Measurements from ENCODE around the gene C10orf71. TPM values are rescaled to one million over a fixed set of nuclear protein-coding genes. Genes with fewer than 3 reads are reported as not detected.

The C10orf71 gene
- total RNA-seq, 1 experiment from 2014 or later = not detected

DNA sequence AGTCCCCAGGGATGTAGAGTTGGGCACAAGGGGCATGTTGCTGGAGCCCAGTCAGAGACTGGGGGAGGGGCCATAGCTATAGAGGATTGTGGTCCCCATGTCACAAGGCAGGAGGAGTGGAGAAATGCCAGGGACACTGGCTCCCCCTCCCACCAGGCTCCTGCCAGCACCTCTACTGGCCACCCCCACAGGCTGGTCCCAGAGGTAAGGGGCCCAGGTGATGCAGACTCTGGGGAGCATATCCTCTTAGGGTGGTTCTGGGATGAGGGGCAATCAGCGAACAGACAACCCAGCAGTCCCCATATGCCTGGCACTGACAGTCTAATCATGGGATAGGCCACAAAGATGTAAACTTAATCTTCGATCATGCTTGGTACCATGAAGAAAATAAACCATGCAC lies 21.2 kb downstream of the C10orf71 start:
- Histone ChIP-seq H3K4me3 (ENCODE audit: low read depth in 2 of 2, low read length in 2 of 2) (no peak overlapping the region), H3K36me3 (ENCODE audit: control insufficient read depth, insufficient read depth, low read length) (no peaks in the 10 kb centered on the region), H3K9me3 (ENCODE audit: control insufficient read depth, insufficient read depth, low read depth, low read length) (no peaks in the 10 kb centered on the region), H3K4me1 (ENCODE audit: control insufficient read depth, insufficient read depth, low read length) (no peaks in the 10 kb centered on the region), H3K27ac (ENCODE audit: low read length) (no peak overlapping the region), H3K27me3 (ENCODE audit: control insufficient read depth, insufficient read depth, low read length) (no peaks in the 10 kb centered on the region; the same call in none of the 2 replicates)
- BruUV-seq (replicated peaks) = no TSS peak
- intact Hi-C loops (cut with micrococcal nuclease; ENCODE audit: unreplicated experiment) = no loop called here
- in situ Hi-C loops (cut with HindIII; ENCODE audit: low pct_unique_long_range_greater_than_20kb, low sequenced_read_pairs) = no loop called here
- ChIA-PET POLR2A (no interaction called here), CTCF (no interaction called here)
- TF ChIP-seq, protein P1, sequence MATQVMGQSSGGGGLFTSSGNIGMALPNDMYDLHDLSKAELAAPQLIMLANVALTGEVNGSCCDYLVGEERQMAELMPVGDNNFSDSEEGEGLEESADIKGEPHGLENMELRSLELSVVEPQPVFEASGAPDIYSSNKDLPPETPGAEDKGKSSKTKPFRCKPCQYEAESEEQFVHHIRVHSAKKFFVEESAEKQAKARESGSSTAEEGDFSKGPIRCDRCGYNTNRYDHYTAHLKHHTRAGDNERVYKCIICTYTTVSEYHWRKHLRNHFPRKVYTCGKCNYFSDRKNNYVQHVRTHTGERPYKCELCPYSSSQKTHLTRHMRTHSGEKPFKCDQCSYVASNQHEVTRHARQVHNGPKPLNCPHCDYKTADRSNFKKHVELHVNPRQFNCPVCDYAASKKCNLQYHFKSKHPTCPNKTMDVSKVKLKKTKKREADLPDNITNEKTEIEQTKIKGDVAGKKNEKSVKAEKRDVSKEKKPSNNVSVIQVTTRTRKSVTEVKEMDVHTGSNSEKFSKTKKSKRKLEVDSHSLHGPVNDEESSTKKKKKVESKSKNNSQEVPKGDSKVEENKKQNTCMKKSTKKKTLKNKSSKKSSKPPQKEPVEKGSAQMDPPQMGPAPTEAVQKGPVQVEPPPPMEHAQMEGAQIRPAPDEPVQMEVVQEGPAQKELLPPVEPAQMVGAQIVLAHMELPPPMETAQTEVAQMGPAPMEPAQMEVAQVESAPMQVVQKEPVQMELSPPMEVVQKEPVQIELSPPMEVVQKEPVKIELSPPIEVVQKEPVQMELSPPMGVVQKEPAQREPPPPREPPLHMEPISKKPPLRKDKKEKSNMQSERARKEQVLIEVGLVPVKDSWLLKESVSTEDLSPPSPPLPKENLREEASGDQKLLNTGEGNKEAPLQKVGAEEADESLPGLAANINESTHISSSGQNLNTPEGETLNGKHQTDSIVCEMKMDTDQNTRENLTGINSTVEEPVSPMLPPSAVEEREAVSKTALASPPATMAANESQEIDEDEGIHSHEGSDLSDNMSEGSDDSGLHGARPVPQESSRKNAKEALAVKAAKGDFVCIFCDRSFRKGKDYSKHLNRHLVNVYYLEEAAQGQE (IDR thresholded peaks at IDR 0.05; ENCODE audit: insufficient read depth in 1 of 2, low read depth in 2 of 2, low read length in 1 of 2) = no peak
- TF ChIP-seq SIN3A (IDR thresholded peaks at IDR 0.05; ENCODE audit: borderline replicate concordance, insufficient read depth, low read depth, low read length) (no peak), POLR2AphosphoS5 (IDR thresholded peaks at IDR 0.05; ENCODE audit: low read depth, low read length) (no peak), TCF7L2 (IDR thresholded peaks at IDR 0.05; ENCODE audit: low read depth, low read length) (no peak)
- TF ChIP-seq, protein P2, sequence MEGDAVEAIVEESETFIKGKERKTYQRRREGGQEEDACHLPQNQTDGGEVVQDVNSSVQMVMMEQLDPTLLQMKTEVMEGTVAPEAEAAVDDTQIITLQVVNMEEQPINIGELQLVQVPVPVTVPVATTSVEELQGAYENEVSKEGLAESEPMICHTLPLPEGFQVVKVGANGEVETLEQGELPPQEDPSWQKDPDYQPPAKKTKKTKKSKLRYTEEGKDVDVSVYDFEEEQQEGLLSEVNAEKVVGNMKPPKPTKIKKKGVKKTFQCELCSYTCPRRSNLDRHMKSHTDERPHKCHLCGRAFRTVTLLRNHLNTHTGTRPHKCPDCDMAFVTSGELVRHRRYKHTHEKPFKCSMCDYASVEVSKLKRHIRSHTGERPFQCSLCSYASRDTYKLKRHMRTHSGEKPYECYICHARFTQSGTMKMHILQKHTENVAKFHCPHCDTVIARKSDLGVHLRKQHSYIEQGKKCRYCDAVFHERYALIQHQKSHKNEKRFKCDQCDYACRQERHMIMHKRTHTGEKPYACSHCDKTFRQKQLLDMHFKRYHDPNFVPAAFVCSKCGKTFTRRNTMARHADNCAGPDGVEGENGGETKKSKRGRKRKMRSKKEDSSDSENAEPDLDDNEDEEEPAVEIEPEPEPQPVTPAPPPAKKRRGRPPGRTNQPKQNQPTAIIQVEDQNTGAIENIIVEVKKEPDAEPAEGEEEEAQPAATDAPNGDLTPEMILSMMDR (IDR thresholded peaks at IDR 0.05) = no peak
- ATAC-seq (no peak), DNase-seq (ENCODE audit: low read depth, low spot score) (no peak)

DNA sequence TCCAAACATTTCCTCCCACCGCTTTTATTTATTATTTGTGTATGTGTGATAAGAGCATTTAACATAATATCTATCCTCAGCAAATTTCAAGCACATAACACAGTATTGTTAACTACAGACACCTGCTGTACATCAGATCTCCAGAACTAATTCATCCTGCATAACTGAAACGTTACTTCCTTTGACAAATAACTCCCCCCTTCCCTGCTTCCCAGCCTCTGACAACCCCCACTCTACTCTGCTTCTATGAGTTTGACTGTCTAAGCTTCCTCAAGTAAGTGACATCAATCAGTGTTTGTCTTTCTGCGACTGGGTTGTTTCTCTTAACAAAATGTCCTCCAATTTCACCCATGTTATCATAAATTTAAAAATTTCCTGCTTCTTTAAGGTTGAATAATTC lies 22.1 kb downstream of the C10orf71 start:
- POLR2A ChIA-PET = no interaction called here
- Histone ChIP-seq H3K27ac (ENCODE audit: low read length) (no peak overlapping the region), H3K36me3 (ENCODE audit: control insufficient read depth, insufficient read depth, low read length) (no peaks in the 10 kb centered on the region), H3K4me3 (ENCODE audit: low read depth in 2 of 2, low read length in 2 of 2) (no peak overlapping the region), H3K27me3 (ENCODE audit: control insufficient read depth, insufficient read depth, low read length) (no peaks in the 10 kb centered on the region; the same call in none of the 2 replicates), H3K4me1 (ENCODE audit: control insufficient read depth, insufficient read depth, low read length) (no peaks in the 10 kb centered on the region), H3K9me3 (ENCODE audit: control insufficient read depth, insufficient read depth, low read depth, low read length) (no peaks in the 10 kb centered on the region)
- no peak for ATAC-seq
- intact Hi-C loops (cut with micrococcal nuclease; ENCODE audit: unreplicated experiment) = no loop called here
- CTCF ChIA-PET = no interaction called here
- TF ChIP-seq SIN3A (IDR thresholded peaks at IDR 0.05; ENCODE audit: borderline replicate concordance, insufficient read depth, low read depth, low read length) (no peak), POLR2AphosphoS5 (IDR thresholded peaks at IDR 0.05; ENCODE audit: low read depth, low read length) (no peak), TCF7L2 (IDR thresholded peaks at IDR 0.05; ENCODE audit: low read depth, low read length) (no peak)
- TF ChIP-seq, protein P1 (IDR thresholded peaks at IDR 0.05; ENCODE audit: insufficient read depth in 1 of 2, low read depth in 2 of 2, low read length in 1 of 2) = no peak
- TF ChIP-seq, protein P2 (IDR thresholded peaks at IDR 0.05) = no peak
- in situ Hi-C loops (cut with HindIII; ENCODE audit: low pct_unique_long_range_greater_than_20kb, low sequenced_read_pairs) = no loop called here
- no peak for DNase-seq (ENCODE audit: low read depth, low spot score)
- no TSS peak for BruUV-seq (replicated peaks)
